MM.1S (cell line): ENCODE data around the gene SYNE1.

Experiments used
- EZH2 ChIP-seq: fragments of 300-600 bp; sonication (generic); optimal IDR thresholded peaks from 2 replicates; pipeline ENCODE3; 2017; ENCODE audit warnings: low read depth, mild to moderate bottlenecking, antibody characterized with exemption, low read length, mixed read lengths
- EZH2phosphoT487 ChIP-seq: fragments of 300-600 bp; sonication (generic); IDR thresholded peaks from 2 replicates; pipeline ENCODE4 v1.6.1; 2018; ENCODE audit warnings: antibody characterized with exemption, low read length
- TF ChIP-seq, protein P1 (sequence below): fragments of 300-600 bp; sonication (generic); IDR thresholded peaks from 2 replicates; pipeline ENCODE4 v1.5.1; 2016; ENCODE audit warnings: antibody characterized with exemption, low read length, mixed read lengths

GRCh38 chr6:152603911-152604310, 33.3 kb downstream of the SYNE1 start:
- TF ChIP-seq EZH2 (no peak), EZH2phosphoT487 (no peak)
- TF ChIP-seq, protein P1, sequence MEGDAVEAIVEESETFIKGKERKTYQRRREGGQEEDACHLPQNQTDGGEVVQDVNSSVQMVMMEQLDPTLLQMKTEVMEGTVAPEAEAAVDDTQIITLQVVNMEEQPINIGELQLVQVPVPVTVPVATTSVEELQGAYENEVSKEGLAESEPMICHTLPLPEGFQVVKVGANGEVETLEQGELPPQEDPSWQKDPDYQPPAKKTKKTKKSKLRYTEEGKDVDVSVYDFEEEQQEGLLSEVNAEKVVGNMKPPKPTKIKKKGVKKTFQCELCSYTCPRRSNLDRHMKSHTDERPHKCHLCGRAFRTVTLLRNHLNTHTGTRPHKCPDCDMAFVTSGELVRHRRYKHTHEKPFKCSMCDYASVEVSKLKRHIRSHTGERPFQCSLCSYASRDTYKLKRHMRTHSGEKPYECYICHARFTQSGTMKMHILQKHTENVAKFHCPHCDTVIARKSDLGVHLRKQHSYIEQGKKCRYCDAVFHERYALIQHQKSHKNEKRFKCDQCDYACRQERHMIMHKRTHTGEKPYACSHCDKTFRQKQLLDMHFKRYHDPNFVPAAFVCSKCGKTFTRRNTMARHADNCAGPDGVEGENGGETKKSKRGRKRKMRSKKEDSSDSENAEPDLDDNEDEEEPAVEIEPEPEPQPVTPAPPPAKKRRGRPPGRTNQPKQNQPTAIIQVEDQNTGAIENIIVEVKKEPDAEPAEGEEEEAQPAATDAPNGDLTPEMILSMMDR, result no peak
